A673 (cell line): ENCODE results near the gene ARHGAP18. TPM values are rescaled to one million over a fixed set of nuclear protein-coding genes. Genes with fewer than 3 reads are reported as not detected.

ENCODE experiments used
- BruUV-seq: library from RNA; stranded (reverse); fragments of 400-500 nt; replicated peaks from 2 replicates; lab custom pipeline; 2021; lab: Mats Ljungman, UMichigan
- CTCF ChIA-PET: fragments of 300-600 bp; sonication (Branson Sonifier 250); formaldehyde crosslinking; loops from one replicate; lab custom pipeline; 2022; ENCODE audit warnings: antibody characterized with exemption; lab: Charles Lee
- POLR2A ChIA-PET: fragments of 300-600 bp; sonication (Branson Sonifier 250); formaldehyde crosslinking; loops from one replicate; lab custom pipeline; 2022; ENCODE audit warnings: antibody characterized with exemption; ENCODE audit not compliant: low non-redundant PET; lab: Charles Lee
- DNase-seq: peaks from one replicate; pipeline ENCODE4 v3.0.0-alpha.2; 2015; ENCODE audit warnings: low spot score
- H3K27ac ChIP-seq: fragments of 200-600 bp; sonication (generic); 2 replicates; pipeline ENCODE4 v1.5.1; 2016; ENCODE audit warnings: mixed run types, low read depth, mild to moderate bottlenecking, mixed read lengths, antibody characterized with exemption, low read length; ENCODE audit not compliant: poor library complexity, severe bottlenecking
- H3K27me3 ChIP-seq: fragments of 200-600 bp; sonication (generic); replicated peaks from 2 replicates; pipeline ENCODE4 v1.6.1; 2017; ENCODE audit warnings: mixed run types, low read depth, mild to moderate bottlenecking, mixed read lengths, antibody characterized with exemption, low read length; ENCODE audit not compliant: insufficient read depth, poor library complexity
- H3K36me3 ChIP-seq: fragments of 200-600 bp; sonication (generic); 2 replicates; pipeline ENCODE4 v1.6.1; 2016; ENCODE audit warnings: mixed run types, mild to moderate bottlenecking, mixed read lengths, antibody characterized with exemption, low read length; ENCODE audit not compliant: insufficient read depth, poor library complexity, severe bottlenecking
- H3K4me1 ChIP-seq: fragments of 200-600 bp; sonication (generic); 2 replicates; pipeline ENCODE4 v1.6.1; 2017; ENCODE audit warnings: mixed run types, mild to moderate bottlenecking, mixed read lengths, antibody characterized with exemption, low read length; ENCODE audit not compliant: insufficient read depth, poor library complexity, severe bottlenecking
- H3K4me3 ChIP-seq: fragments of 200-600 bp; sonication (generic); 2 replicates; pipeline ENCODE4 v1.5.1; 2016; ENCODE audit warnings: low read depth, mixed run types, mild to moderate bottlenecking, mixed read lengths, low read length; ENCODE audit not compliant: poor library complexity, severe bottlenecking
- H3K9me3 ChIP-seq: fragments of 200-600 bp; sonication (generic); 2 replicates; pipeline ENCODE4 v1.6.1; 2016; ENCODE audit warnings: mixed run types, low read depth, mild to moderate bottlenecking, mixed read lengths, antibody characterized with exemption, low read length; ENCODE audit not compliant: poor library complexity, severe bottlenecking
- CTCF ChIP-seq: fragments of 300-800, 200-600 bp; sonication (generic); conservative IDR thresholded peaks from 2 replicates; pipeline ENCODE4 v1.5.1; 2017; ENCODE audit warnings: low read depth, mild to moderate bottlenecking, antibody characterized with exemption, low read length, moderate library complexity, mixed read lengths
- EZH2 ChIP-seq: fragments of 200-600 bp; sonication (generic); IDR thresholded peaks from 2 replicates; pipeline ENCODE4 v1.6.1; 2017; ENCODE audit warnings: borderline replicate concordance, low read depth, mild to moderate bottlenecking, mixed read lengths, antibody characterized with exemption, low read length; ENCODE audit not compliant: poor library complexity, severe bottlenecking
- intact Hi-C: fragments of 100-400 bp; cut with micrococcal nuclease; formaldehyde crosslinking; loops from one replicate; pipeline ENCODE4 v1.10.0; 2022; ENCODE audit not compliant: unreplicated experiment
- total RNA-seq: library from RNA; stranded (reverse); gene quantifications from 2 replicates; pipeline ENCODE4 v1.2.3, GENCODE V29; 2021

ARHGAP18 gene
- total RNA-seq, 1 experiment from 2014 or later: 14.2 TPM

- Histone ChIP-seq H3K9me3 (no peaks in the 10 kb centered on the region), H3K27me3 (no peaks in the 10 kb centered on the region), H3K27ac (peak overlapping the region; percentile 59), H3K4me1 (peaks cover 52% of the 10 kb centered on the region), H3K36me3 (no peaks in the 10 kb centered on the region), H3K4me3 (no peak overlapping the region)
- DNase-seq: no peak
- TF ChIP-seq EZH2: no peak
- no peak for TF ChIP-seq CTCF
- POLR2A ChIA-PET: no interaction called here
- intact Hi-C loops: no loop called here
- no TSS peak for BruUV-seq
- CTCF ChIA-PET: interaction anchor here (0.6 kb wide), 1 partner anchor 149 kb away, joined by 3 read pairs; no protein-coding TSS in a partner anchor
Observed at GRCh38 chr6:129747588-129748112, 37.7 kb upstream of the ARHGAP18 start.

GRCh38 chr6:129744880-129745237 lies 34.9 kb upstream of the ARHGAP18 start:
- Histone ChIP-seq H3K36me3 (no peaks in the 10 kb centered on the region), H3K9me3 (no peaks in the 10 kb centered on the region), H3K4me3 (no peak overlapping the region), H3K4me1 (peaks cover 43% of the 10 kb centered on the region), H3K27me3 (no peaks in the 10 kb centered on the region), H3K27ac (no peak overlapping the region)
- POLR2A ChIA-PET: no interaction called here
- BruUV-seq: no TSS peak
- no peak for DNase-seq
- intact Hi-C loops: no loop called here
- CTCF ChIA-PET: interaction anchor here (0.6 to 1.6 kb wide), 2 partner anchors 30 to 59 kb away, joined by 4 to 7 read pairs; no protein-coding TSS in a partner anchor
- TF ChIP-seq CTCF: no peak
- TF ChIP-seq EZH2: no peak

GRCh38 chr6:129744201-129744879 lies 34.4 kb upstream of the ARHGAP18 start:
- ChIA-PET CTCF (interaction anchor here (1.6 kb wide), 1 partner anchor 30 kb away, joined by 4 read pairs; no protein-coding TSS in a partner anchor), POLR2A (interaction anchor here (1.0 kb wide), 1 partner anchor 38 kb away, joined by 4 read pairs; no protein-coding TSS in a partner anchor)
- intact Hi-C loops: no loop called here
- BruUV-seq: no TSS peak
- DNase-seq: peak; percentile 72
- peaks cover 38% of the 10 kb centered on the region for H3K4me1 ChIP-seq
- H3K27me3 ChIP-seq: no peaks in the 10 kb centered on the region
- no peak for TF ChIP-seq CTCF
- no peak for TF ChIP-seq EZH2
- H3K36me3 ChIP-seq: no peaks in the 10 kb centered on the region
- H3K27ac ChIP-seq: no peak overlapping the region
- H3K4me3 ChIP-seq: no peak overlapping the region
- no peaks in the 10 kb centered on the region for H3K9me3 ChIP-seq
